Right cardiac atrium (tissue), 5 donors: ENCODE data around the gene GNE. TPM values are rescaled to one million over a fixed set of nuclear protein-coding genes. Genes with fewer than 3 reads are reported as not detected.
"Not testable (repeated sequence)": the region's sequence is repeated elsewhere in the genome, so short reads cannot be mapped to it uniquely, and the experiment has no call there.

Experiments used
- ATAC-seq, 2 donors: fragments of 200-7000 bp; cut with Tn5 transposase; one replicate each; pipeline versions ENCODE4 v1.8.0 to v1.9.1; 2020; ENCODE audit warnings: moderate library complexity in 2 of 2, mild to moderate bottlenecking in 1 of 2
- DNase-seq, 3 donors: peaks; one replicate each; pipeline ENCODE4 v3.0.0-alpha.2; 2020
- H3K27ac ChIP-seq: one replicate; pipeline ENCODE4 v1.5.1; 2013; ENCODE audit warnings: mild to moderate bottlenecking, low read length, control low read depth, moderate library complexity
- H3K27me3 ChIP-seq: one replicate; pipeline ENCODE4 v1.6.1; 2013; ENCODE audit not compliant: control insufficient read depth, insufficient read depth
- H3K4me1 ChIP-seq: one replicate; pipeline ENCODE4 v1.6.1; 2013; ENCODE audit warnings: low read length; ENCODE audit not compliant: control insufficient read depth, insufficient read depth
- H3K4me3 ChIP-seq: one replicate; pipeline ENCODE4 v1.5.1; 2013; ENCODE audit warnings: low read length, control low read depth
- H3K9me3 ChIP-seq: one replicate; pipeline ENCODE4 v1.6.1; 2013; ENCODE audit warnings: low read length; ENCODE audit not compliant: control insufficient read depth
- WGBS: extraction: QIAGEN DNeasy Blood & Tissue Kit; methylation state at CpG from one replicate; pipeline ENCODE4 v1.1.7; 2013; 5-methylcytosine and 5-hydroxymethylcytosine counted together
- intact Hi-C, 4 donors: fragments of 100-400 bp; cut with DNase I; formaldehyde crosslinking; loops; one replicate each; pipeline versions ENCODE4 v1.11.0 to v1.14.0; 2022 to 2023
- polyA plus RNA-seq: library from polyadenylated mRNA; stranded (reverse); fragments of 200-250 nt; gene quantifications from one replicate; pipeline ENCODE4 v1.2.3, GENCODE V29; 2013
- total RNA-seq, 4 donors: library from RNA; stranded (reverse); fragmentation: NEBNext Ultra II Directional; extraction: Animal tissue kit (Norgen Biotek cat#: 25700); gene quantifications; one replicate each; pipeline ENCODE4 v1.2.1, GENCODE V29; 2021
- donor health status: healthy with polysubstance abuse.
- donor health status: DM: no; HTN: yes; CAD: no.
- donor health status: DM: no; HTN: no; CAD: no.
- donor health status: DM: no; HTN: yes; CAD: no; lungs with severe emphysema.
- donor health status: DM: yes; HTN: yes; CAD: no.

Gene GNE
- total and polyA plus RNA-seq, 5 donors, result 7.7 to 16.7 (median 14.0) TPM

GRCh38 chr9:36273354-36273753, 15.1 kb upstream of the GNE start:
- DNase-seq, H3K27ac ChIP-seq, H3K4me1 ChIP-seq, intact Hi-C loops, H3K27me3 ChIP-seq, ATAC-seq, H3K4me3 ChIP-seq, H3K9me3 ChIP-seq: not testable (repeated sequence)
- WGBS, result 99% methylated on average over 7 of the region's 7 CpGs

GRCh38 chr9:36268007-36268427, 9.8 kb upstream of the GNE start:
- intact Hi-C loops, result no loop called here
- H3K9me3 ChIP-seq, result no peaks in the 10 kb centered on the region
- no peaks in the 10 kb centered on the region for H3K27me3 ChIP-seq
- ATAC-seq, result no peak
- 91% methylated on average over 3 of the region's 3 CpGs for WGBS
- no peak overlapping the region for H3K27ac ChIP-seq
- no peak overlapping the region for H3K4me3 ChIP-seq
- H3K4me1 ChIP-seq, result no peaks in the 10 kb centered on the region
- no peak for DNase-seq

DNA sequence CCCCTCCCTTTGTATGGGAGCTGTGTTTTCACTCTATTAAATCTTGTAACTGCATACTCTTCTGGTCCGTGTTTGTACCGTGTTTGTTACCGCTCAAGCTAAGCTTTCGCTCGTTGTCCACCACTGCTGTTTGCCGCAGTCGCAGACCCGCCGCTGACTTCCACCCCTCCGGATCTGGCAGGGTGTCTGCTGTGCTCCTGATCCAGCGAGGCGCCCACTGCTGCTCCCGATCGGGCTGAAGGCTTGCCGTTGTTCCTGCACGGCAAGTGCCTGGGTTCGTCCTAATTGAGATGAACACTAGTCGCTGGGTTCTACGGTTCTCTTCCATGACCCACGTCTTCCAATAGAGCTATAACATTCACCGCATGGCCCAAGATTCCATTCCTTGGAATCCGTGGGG, 6.6 kb upstream of the GNE start:
- ATAC-seq (no peak), DNase-seq (no peak)
- H3K27me3 ChIP-seq, result no peaks in the 10 kb centered on the region
- H3K27ac ChIP-seq, result no peak overlapping the region
- H3K4me1 ChIP-seq, result no peaks in the 10 kb centered on the region
- intact Hi-C loops, result no loop called here
- no peaks in the 10 kb centered on the region for H3K9me3 ChIP-seq
- WGBS, result 96% methylated on average over 22 of the region's 22 CpGs
- H3K4me3 ChIP-seq, result no peak overlapping the region

DNA sequence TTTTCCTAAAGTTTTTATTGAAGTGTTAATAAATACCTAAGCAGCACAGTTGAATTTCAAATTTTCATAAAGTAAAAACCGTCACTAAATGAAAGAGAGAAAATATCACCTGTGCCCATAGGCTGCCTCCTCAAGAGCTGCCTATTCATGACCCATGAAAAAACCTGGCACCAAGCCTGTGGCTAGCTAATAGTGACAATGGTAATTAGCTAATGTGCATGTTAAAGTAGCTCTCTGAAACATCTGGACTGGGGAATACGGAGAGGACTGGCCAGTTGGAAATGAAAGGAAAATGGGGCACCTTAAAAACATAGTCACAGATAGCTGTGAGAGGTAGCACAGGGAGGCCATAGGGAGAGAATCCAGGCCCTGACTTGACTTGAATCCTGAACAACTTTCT, 5.4 kb upstream of the GNE start:
- intact Hi-C loops, result no loop called here
- ATAC-seq (no peak), DNase-seq (no peak)
- H3K4me3 ChIP-seq, result no peak overlapping the region
- H3K9me3 ChIP-seq, result no peaks in the 10 kb centered on the region
- 78% methylated on average over 2 of the region's 2 CpGs for WGBS
- no peaks in the 10 kb centered on the region for H3K27me3 ChIP-seq
- H3K4me1 ChIP-seq, result no peaks in the 10 kb centered on the region
- H3K27ac ChIP-seq, result no peak overlapping the region

DNA sequence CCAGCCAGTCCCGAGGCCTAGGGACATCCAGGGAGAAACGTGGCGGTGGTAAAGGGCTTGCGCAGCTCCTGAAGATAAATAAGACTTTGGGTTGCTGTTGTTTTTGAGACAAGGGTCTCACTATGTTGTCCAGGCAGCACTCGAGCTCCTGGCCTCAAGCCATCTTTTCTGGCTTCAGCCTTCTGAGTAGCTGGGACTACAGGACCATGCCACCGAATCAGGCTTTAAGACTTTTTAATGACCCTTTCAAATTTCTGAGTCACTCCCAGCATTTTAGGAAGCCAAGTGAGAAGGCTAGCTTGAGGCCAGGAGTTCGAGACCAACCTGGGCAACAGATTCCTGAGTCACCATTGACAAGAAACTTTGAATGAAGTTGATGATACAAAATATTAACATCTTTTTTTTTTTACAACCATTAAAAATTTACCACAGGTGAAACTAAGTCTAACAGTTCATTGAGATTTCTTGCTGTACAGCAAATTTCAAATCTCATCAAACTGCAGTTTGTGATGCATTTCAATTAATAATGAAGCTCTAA, 817 bp upstream of the GNE start:
- Histone ChIP-seq H3K27ac (peak overlapping the region; percentile 76), H3K4me3 (peak overlapping the region; percentile 82), H3K9me3 (no peaks in the 10 kb centered on the region), H3K27me3 (no peaks in the 10 kb centered on the region), H3K4me1 (no peaks in the 10 kb centered on the region)
- peak in 2 of 3 donors; percentile 53 to 57 for DNase-seq
- no peak for ATAC-seq
- WGBS, result 44% methylated on average over 7 of the region's 7 CpGs
- intact Hi-C loops, result loop anchor here in 2 of 4 donors (10.0 kb wide), 1 partner anchor 66 kb away; no protein-coding TSS in a partner anchor

- no peak overlapping the region for H3K27ac ChIP-seq
- no peak overlapping the region for H3K4me3 ChIP-seq
- no peaks in the 10 kb centered on the region for H3K4me1 ChIP-seq
- no peaks in the 10 kb centered on the region for H3K9me3 ChIP-seq
- DNase-seq (no peak), ATAC-seq (no peak)
- H3K27me3 ChIP-seq, result no peaks in the 10 kb centered on the region
- whole genome bisulfite sequencing, result 89% methylated on average over 1 of the region's 1 CpG
- intact Hi-C loops, result loop anchor here in 2 of 4 donors (10.0 kb wide), 1 partner anchor 73 kb away; no protein-coding TSS in a partner anchor
Measured at GRCh38 chr9:36251428-36251827, 6.8 kb downstream of the GNE start.

DNA sequence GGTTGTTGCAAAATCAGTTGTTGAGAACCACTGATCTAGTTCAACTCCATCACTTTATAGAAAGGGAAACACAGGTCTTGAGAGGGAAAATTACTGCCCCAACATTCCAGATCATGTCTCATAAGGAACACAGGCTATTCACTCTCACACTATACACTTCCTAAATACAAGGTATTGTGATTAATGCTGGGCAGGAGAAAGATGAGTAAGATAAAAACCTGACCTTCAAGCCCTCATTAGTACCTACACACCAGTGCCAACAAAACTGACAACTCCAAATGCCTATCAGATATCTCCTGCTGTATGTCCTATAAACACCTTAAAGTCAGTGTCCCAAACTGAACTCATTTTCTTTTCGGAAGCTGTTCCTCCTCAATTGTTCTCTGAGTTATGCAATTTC, 8.2 kb downstream of the GNE start:
- Histone ChIP-seq H3K4me1 (no peaks in the 10 kb centered on the region), H3K9me3 (no peaks in the 10 kb centered on the region), H3K27me3 (no peaks in the 10 kb centered on the region), H3K27ac (no peak overlapping the region), H3K4me3 (no peak overlapping the region)
- 78% methylated on average over 1 of the region's 1 CpG for WGBS
- intact Hi-C loops, result loop anchor here in 2 of 4 donors (10.0 kb wide), 1 partner anchor 75 kb away; no protein-coding TSS in a partner anchor
- no peak for DNase-seq
- ATAC-seq, result no peak

DNA sequence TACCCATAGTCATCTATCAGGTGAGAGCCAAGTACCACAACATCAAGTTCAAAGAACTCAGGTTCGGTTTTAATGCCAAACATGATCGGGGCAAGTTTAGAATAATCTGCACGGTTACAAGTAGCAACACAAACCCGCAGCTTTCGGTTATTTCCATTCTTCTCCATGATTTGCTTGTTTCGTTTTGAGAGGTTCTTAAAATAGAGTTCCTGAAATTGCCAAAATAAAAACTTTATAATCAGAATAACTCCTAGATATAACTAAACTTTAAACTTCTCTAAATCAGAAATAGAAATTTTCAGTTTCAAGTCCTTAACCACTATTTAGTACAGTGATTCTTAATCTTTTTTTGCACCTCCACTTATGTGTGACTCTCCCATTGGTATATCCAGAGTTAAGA, 9.1 kb downstream of the GNE start:
- intact Hi-C loops, result loop anchor here in 1 of 4 donors (10.0 kb wide), 1 partner anchor 86 kb away; no protein-coding TSS in a partner anchor
- WGBS, result 82% methylated on average over 6 of the region's 6 CpGs
- Histone ChIP-seq H3K9me3 (no peaks in the 10 kb centered on the region), H3K27me3 (no peaks in the 10 kb centered on the region), H3K4me1 (no peaks in the 10 kb centered on the region), H3K4me3 (no peak overlapping the region), H3K27ac (no peak overlapping the region)
- ATAC-seq, result no peak
- DNase-seq, result no peak

- H3K4me3 ChIP-seq, H3K27me3 ChIP-seq, H3K9me3 ChIP-seq, H3K4me1 ChIP-seq, H3K27ac ChIP-seq, ATAC-seq, DNase-seq: not testable (repeated sequence)
- intact Hi-C loops, result loop anchor here in 1 of 4 donors (10.0 kb wide), 1 partner anchor 87 kb away; no protein-coding TSS in a partner anchor
- WGBS, result 72% methylated on average over 8 of the region's 8 CpGs
Measured at GRCh38 chr9:36248061-36248460, 10.2 kb downstream of the GNE start.

- intact Hi-C loops, result loop anchor here in 1 of 4 donors (10.0 kb wide), 1 partner anchor 87 kb away; no protein-coding TSS in a partner anchor
- H3K9me3 ChIP-seq, result no peaks in the 10 kb centered on the region
- 85% methylated on average over 3 of the region's 3 CpGs for WGBS
Measured at GRCh38 chr9:36247356-36247755, 10.9 kb downstream of the GNE start.

DNA sequence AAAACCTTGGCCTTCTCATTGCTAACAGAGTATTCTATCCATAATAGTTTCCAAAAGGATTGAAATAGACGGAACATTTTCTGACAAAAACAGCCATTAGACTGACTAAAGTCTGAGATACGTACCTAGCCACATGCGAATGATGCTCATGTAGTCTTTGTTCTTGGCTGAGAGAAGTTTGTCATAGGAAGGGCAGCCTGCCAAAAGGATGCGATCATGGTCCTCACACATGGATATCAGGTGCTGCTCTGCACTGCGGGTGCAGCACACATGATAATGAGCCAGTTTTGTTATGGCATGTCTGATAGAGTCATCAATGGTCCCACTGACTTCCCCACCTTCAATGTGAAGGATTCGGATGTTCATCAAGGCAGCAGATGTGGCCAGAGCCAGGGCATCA, 12.3 kb downstream of the GNE start:
- Histone ChIP-seq H3K4me3 (no peak overlapping the region), H3K4me1 (no peaks in the 10 kb centered on the region), H3K27me3 (no peaks in the 10 kb centered on the region), H3K9me3 (no peaks in the 10 kb centered on the region), H3K27ac (no peak overlapping the region)
- WGBS, result 82% methylated on average over 6 of the region's 6 CpGs
- ATAC-seq (no peak), DNase-seq (no peak)
- intact Hi-C loops, result loop anchor here in 1 of 4 donors (10.0 kb wide), 1 partner anchor 89 kb away; no protein-coding TSS in a partner anchor

More at GRCh38 chr9:36247356-36247755, 10.9 kb downstream of the GNE start:
- no peak for DNase-seq
- no peak for ATAC-seq
- Histone ChIP-seq H3K27ac (no peak overlapping the region), H3K27me3 (no peaks in the 10 kb centered on the region), H3K4me3 (no peak overlapping the region), H3K4me1 (no peaks in the 10 kb centered on the region)
